Stimulated activated CD4-positive, alpha-beta T cell treated with anti-CD3 and anti-CD28 coated beads, TNF-alpha, amount 100 ng/mL, for 48 hours (primary cell): ENCODE measurements around the gene LPCAT1.
"Not testable (repeated sequence)": the region's sequence is repeated elsewhere in the genome, so short reads cannot be mapped to it uniquely, and the experiment has no call there.

Experiments
- DNase-seq, 3 donors: peaks; one replicate each; pipeline ENCODE4 v3.0.0-alpha.2; 2020; ENCODE audit warnings: low read depth in 3 of 3

Gene LPCAT1

DNA sequence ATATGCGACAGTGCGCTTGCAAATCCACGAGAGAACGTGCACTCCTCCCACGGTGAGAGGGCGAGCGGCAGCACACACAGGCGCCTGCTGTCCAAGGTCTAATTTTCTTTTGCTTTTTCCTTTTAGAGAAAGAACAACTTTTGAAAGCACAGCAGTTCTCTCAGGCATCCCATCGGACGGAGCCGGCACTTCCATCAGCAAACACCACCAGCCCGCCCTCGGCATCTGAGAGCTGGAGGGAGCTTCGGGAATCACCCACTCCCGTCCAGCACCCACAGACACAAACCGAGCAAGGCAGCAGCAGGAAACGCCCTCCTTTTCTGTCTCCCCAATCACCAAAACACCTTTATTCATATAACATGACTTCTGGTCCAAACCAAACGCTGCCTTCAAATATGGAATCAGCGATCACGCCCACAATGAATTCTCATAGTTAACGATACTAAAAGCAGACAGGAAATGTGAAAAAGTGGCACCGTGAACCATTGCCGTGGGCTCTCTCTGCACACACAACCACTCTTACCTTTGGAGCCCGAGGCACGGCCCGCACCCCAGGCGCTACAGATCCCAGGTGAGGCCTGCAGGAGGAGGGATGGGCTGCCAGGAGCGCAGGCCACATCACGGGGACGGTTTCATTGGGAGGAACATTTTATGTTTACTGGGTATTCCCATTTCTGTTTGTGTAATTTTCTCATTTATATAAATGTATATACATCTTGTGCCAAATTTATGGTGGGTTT lies 14.2 kb downstream of the LPCAT1 start:
- no peak for DNase-seq

DNA sequence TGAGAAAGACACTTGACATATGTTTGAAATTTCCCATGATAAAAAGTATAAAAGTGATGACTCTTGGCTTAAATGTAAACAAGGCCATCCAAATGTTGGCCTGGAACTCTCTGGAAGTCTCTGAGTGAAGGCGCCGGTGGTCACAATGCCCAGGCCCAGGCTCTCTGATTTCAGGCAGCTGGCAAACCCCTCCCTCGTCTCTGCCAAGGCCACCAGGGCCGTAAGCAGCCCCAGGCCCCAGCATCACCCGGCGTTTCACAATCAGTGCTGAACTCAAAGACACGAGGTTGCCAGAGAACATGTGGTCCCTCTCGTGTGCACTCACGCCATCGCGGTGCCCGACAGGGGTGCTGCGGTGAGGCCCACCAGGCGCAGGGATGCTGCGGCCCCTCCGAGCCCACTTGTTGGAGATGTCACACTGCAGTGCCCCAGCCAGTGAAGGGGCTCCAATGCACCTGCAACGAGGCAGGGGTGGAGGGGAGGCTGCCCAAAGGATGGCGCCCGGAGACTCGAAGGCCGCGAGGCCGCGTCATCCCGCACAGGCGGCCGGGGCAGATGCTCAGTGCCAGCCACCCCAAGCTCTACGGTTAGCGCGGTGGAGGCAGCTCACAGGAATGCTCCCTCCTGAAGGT lies 15.0 kb downstream of the LPCAT1 start:
- DNase-seq, result no peak

DNA sequence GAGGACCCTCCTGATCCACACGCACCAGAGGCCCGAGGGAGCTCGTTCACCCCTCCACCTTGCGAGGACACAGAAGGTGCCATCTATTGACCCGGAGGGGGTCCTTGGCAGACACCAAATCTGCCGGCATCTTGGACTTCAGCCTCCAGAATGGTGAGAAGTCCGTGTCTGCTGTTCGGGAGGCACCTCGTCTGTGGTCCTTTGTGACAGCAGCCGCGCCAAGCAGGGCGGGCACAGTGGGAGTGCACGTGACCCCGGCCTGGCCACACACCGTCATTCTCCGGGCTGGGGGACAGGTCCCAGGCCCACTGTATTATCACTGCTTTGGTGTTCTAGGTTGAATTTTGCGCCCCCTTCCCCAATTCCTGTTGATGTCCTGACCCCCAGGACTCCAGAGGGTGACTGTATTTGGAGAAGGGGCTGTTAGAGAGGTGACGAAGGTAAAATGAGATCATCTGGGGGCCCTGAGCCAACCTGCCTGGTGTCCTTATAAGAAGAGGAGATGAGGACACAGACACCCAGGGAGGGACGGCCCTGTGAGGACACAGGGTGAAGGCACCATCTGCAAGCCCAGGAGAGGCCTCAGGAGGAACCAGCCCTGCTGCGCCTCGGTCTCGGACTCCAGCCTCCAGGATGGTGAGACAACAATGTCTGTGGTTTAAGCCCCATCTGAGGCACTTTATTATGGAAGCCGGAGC lies 15.7 kb downstream of the LPCAT1 start:
- DNase-seq, result no peak

DNA sequence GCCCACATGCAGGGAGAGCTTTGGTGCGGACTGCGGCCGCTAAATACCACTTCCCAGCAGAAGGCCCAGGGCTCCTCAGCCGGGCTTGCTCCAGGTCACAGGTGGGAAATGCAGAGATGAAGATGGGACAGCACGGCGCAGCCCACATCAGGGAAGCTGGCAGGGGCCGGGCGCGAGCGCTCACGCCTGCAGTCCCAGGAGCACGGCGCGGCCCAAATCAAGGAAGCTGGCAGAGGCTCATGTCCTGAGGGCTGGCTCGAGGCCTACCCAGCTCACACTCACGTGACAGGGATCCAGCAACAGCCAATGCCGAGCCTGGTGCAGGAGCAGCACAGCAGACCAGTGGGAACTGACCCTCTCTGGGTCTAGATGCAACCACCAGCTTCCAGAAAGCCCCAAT lies 16.3 kb downstream of the LPCAT1 start:
- DNase-seq, result no peak

DNA sequence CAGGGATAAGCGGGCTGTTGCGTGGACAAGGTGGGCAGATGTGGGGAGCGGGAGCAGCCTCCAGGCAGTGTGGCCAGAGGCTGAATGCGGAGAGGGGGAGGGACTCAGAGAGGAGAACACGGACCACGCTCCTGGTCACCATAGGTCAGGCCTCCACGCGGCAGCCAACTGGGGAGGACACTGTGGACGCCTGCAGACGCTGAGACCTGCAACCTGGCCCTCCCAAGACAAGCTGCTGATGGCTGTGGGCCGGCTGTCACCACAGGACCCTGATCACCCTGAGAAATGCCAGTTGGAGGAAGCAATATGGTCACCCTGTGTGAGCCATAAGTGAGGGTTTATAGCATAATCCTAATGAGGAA lies 16.8 kb downstream of the LPCAT1 start:
- DNase-seq, result no peak

DNA sequence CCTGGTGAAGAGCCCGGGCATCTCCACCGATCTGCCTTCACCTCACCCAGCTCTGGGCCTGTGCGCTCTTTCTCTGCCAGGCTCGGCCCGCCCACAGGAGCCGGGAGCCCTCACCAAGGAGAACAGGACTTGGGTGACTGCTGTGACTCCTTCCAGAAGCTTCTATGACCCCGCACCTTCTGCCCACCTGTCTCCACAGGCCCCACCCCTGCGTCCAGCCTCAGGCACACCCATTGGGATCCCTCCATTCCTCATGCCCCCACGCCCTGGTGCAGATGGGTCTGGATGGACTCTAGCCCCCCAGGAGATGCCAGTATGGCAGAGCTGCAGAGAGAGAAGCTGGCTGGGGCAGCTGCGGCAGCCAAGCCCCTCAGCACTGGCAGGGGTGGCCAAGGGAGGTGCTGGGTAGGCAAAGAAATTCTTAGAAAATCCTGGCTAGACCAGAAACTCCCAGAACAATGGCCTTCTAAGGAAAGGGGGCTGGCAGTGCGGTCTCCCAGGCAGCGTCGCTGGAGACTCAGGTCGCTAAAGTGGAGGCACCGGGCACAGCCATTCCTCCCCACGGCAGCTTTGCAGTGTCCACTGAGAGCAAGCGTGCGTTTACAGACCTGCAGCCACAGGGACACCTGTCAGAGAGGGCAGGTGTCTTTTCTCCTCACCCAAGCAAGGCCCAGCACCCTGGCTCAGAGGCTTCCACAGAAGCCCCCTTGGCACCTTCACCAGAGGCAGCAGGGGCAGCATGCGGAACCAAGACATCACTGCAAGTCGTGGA lies 17.3 kb downstream of the LPCAT1 start:
- DNase-seq, result no peak

DNA sequence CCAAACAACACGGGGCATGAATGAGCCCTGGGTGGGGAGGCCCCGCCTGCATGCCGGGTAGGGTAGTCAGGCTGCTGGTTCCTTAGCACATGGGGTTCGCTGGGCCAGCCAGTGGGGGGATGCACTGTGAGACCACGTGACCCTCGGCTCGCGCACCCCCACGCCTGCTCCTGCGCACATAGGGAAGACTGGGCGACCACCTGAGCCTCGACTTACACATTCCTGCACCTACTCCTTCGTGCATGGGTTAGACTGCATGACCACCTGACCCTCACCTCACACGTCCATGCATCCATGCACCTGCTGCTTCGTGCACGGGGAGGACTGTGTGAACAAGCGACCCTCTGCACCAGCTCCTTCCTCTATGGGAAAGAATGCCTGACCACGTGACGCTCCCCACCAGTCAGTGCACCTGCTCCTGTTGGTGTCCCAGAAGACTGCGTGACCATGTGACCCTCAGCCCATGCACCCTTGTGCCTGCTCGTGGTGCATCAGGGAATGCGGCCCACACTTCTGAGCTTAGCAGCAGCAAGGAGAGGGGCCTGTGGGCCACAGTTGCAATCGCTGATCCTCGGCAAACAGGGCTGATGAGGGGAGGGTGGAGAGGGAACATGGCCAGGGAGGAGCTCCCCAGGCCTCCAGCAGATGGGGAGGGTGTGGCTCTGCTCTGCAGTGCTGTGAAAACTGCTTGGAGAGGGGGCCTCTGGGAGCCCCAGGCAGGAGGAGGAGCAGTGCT lies 18.1 kb downstream of the LPCAT1 start:
- DNase-seq, result no peak

DNA sequence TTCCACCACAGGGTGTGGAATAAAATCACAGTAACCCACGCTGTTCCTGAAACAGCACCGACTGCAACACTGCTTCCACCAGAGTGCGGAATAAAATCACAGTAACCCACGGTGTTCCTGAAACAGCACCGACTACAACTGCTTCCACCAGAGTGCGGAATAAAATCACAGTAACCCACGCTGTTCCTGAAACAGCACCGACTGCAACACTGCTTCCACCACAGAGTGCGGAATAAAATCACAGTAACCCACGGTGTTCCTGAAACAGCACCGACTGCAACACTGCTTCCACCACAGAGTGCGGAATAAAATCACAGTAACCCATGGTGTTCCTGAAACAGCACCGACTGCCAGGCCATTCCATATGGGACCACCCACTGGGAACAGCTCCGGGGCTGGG lies 18.7 kb downstream of the LPCAT1 start:
- not testable (repeated sequence) for DNase-seq

DNA sequence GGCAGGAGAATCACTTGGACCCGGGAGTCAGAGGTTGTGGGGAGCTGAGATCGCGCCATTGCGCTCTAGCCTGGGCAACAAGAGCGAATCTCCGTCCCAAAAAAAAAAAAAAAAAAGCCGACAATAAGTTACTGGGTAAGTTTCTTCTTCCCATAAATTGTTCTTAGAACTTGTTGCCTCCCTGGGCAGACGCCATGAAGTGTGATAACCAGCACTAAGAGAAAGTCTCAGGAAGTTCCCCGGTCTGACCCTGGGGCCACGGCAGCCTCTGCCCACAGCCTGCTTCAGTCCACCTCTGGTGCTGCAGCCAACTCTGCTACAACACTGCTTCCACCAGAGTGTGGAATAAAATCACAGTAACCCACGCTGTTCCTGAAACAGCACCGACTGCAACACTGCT lies 19.1 kb downstream of the LPCAT1 start:
- DNase-seq, result no peak

DNA sequence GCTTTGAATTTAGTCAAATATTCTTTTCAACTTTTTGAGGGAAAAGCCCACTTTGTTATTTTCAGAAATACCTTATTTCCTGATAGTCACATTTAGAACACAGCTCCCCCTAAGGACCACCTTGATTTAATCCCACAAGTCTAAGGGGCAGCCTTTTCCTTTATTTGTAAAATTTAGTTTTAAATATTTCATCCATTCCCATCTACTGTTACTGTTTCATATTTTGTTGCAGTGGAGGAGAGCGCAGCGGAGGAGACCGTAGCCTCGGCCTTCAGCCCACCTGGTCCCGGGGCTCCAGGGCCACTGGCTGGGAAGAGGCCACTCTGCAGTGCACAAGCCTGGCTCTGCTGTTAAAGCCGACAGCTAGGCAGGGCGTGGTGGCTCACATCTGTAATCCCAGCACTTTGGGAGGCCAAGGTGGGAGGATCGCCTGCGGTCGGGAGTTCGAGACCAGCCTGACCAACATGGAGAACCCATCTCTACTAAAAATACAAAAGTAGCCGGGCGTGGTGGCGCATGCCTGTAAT lies 19.6 kb downstream of the LPCAT1 start:
- DNase-seq, result no peak

DNA sequence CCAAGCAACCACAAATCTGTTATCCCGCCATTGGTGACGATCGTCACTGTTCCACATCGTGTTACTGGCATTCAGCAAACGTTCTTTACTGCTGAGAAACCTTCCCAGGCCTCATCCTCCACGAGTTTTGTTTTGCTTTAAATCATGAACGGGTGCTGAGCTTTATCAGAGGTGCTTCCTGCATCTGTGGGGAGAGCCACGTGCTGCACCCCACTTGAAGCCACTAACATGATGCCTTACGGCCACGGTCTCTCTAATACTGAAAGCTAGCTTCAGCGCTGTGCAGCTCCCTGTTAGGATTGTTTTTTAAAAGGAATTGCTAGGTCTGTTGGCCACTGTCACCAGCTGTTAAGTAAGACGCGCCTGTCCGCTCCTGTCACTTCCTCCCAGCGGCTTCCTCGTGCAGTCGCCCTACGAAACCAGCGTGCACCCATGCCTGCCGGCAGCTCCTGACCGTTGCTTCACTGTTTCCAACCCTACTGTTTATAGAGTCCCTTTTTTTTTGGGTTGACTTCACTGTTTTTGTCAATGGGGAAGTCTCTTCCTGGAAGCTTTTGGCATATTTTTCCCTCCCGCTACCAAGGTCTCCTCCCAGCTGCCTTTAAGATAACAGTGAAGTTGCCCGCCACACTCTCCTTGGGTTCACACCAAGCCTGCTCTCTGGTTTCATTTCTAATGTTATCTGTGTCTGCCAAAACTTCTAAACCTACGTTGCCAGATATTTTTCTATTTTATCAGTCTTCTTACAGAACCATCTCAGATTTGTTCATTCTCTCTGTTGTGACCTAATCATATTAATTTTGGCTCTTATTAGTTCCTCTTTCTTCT lies 20.3 kb downstream of the LPCAT1 start:
- no peak for DNase-seq

DNA sequence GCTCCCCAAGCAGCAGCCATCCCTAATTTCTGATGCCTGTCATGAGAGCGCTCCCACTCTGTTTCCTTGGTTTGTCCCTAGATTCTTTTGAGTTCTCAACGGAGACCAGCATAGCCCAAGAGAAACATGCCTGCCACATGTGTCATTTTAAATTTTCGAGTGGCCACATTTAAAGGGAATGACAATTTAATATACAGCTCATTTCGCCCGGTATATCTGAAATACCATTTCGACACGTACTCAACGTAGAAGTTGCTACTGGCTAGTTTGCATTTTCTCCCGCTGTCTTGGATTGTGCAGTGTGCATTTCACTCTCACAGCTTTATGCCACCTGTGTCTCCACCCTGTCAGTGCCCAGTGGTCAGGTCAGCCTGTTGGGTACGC lies 21.0 kb downstream of the LPCAT1 start:
- DNase-seq, result no peak

DNA sequence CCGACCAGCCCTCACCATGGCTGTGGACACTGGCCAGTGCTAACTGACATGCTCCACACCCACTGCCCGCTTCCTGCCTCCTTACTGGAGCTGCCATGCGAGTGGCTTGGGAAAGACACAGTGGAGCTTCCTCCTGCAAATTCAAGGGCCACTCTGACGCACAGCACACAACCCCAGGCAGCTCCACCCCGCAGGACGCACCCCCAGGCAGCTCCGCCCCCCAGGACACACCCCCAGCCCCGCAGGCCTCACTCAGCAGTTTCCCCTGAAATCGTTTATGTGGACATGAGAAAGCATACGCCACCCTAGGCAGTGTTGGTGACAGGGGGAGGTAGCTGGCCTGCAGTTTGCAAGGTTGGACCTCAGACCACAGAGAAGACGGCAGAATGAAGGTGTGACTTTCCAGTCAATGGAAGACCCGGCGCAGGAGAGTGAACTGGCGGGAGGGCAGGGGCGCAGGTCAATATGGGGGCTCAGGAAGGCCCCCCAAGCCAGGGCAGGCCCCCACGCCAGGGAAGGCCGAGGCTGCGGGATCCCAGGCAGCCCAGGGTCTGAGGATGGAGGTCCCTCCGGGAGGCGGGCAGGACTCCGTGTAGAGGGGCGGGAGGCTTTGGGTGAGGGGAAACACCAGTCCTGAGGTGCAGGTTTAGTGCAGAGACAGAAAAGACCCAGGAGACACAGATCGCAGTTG lies 21.6 kb downstream of the LPCAT1 start:
- no peak for DNase-seq

DNA sequence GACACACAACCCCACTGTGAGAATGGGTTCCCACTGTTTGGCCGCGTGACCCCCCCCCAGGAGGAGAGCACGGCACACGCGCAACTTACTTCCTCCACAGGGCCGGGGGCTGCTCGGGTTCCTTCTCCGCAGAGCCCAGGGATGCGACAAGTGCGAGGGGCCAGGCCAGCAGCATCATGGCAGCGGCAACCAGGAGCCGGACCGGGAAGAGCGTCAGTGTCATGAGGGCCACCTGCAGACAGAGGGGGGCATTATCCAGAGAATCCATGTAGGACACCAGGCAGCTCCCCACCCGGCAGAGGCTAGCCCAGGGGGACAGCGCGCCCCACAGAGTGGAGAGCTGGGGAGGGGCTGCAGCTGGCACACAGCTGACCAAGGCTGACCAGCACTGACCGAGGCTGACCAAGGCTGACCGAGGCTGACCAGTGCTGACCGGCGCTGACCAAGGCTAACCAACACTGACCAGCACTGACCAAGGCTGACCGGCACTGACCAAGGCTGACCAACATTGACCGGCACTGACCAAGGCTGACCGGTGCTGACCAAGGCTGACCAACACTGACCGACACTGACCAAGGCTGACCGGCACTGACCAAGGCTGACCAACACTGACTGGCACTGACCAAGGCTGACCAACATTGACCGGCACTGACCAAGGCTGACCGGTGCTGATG lies 22.3 kb downstream of the LPCAT1 start:
- no peak for DNase-seq

DNA sequence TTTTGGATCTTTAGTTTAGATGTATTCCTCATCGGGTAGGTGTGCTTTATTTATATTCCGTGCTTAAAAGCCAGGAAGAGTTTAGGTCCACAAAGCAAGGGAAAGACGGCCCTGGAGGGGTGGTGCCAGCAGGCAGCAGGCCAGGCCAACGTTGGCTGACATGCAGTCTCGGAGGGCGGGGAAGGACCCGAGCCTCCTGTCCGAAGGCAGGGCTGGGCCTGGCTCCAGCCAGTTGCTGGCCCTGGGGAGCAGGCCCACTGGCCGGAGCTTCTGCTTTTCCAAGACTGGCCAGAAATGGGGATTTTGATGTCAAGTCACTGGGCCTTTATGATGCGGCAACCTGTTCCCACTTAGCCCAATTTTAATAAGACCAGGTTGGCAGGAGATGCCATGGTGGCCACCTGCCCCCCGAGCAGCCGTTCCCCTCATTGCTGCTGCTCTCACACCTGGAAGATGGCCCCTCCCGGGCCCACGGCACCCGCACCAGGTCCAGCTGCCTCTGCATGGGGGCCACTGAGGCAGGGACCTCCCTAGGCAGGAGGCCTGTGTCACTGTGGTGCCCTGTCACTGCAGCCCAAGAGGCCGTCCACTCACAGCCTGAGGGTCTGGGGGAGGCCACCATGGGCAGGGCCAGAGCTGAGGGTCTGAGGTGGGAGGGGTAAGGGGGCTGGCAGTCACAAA lies 23.2 kb downstream of the LPCAT1 start:
- DNase-seq, result no peak

DNA sequence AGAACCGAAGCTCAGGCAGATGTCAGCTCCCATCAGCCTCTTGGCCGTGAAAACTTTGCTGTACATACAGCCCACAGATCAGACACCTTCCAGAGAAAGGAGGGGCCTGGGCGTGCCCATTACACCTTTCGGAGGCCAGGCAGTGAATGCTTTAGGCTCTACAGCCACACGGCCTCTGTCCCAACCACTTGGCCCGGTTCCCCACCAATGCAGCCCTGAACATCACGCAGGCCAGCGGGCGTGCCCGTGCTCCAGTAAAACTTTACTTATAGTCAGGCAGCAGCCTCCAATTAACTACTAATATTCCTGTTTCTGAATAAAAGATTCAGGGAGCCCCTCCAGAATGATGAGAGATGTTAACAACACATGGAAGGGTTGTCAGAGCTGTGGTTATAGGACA lies 23.9 kb downstream of the LPCAT1 start:
- DNase-seq, result no peak

DNA sequence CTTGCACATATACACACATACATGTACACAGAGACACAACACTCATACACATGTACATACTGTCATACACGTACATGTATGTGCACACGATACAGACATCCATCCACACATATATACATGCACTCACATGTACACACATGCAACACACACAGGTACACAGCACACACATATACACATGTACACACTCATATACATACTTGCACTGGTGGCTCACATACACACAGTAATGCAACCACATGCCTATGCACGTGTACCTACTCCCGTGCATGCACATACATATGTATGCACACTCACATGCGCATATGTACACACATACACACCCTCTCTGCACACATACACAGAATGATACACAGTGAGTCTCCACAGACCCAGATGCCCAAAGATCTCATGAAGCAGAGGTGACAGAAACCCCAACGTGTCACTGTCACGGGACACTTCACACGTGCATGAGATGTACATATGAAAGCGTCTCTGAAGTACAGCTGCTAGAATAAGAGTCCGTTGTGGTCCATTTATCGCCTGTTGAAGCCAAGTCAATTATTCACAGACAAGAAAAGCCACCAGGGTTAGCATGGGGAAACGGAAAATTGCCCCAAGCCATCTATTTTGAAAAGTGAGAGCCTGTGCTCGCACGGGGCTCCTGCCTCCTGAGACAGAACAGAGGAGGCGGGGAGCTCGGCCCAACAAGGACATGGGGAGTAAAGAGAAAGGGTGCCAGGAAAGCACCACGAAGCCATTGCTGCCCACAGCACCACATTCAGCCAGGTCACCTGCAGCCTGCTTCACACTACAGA lies 24.9 kb downstream of the LPCAT1 start:
- DNase-seq, result no peak
